Thyroid gland (tissue), 4 donors: ENCODE results near the gene CRYGC. TPM values are rescaled to one million over a fixed set of nuclear protein-coding genes. Genes with fewer than 3 reads are reported as not detected.

Source experiments
- DNase-seq, 2 donors: peaks; one replicate each; pipeline ENCODE4 v3.0.0-alpha.2; 2019
- H3K27ac ChIP-seq, 3 donors: fragments of 200-600 bp; sonication (generic); 1 replicate in 2 of 3; 2 replicates in 1 of 3; pipeline ENCODE4 v1.5.1; 2016 to 2019; ENCODE audit warnings: mild to moderate bottlenecking in 1 of 3, moderate library complexity in 1 of 3
- H3K27me3 ChIP-seq: fragments of 200-600 bp; sonication (generic); one replicate; pipeline ENCODE4 v1.5.1; 2019
- H3K36me3 ChIP-seq, 2 donors: fragments of 200-600 bp; sonication (generic); one replicate each; pipeline ENCODE4 v1.5.1; 2016 to 2019
- H3K4me1 ChIP-seq, 2 donors: fragments of 200-600 bp; sonication (generic); one replicate each; pipeline ENCODE4 v1.5.1; 2017 to 2019
- H3K4me3 ChIP-seq, 3 donors: fragments of 200-600 bp; sonication (generic); replicated peaks in 1 of 3; 1 replicate in 2 of 3; 2 replicates in 1 of 3; pipeline ENCODE4 v1.5.1; 2016; ENCODE audit warnings: mild to moderate bottlenecking in 1 of 3
- H3K9me3 ChIP-seq: fragments of 200-600 bp; sonication (generic); one replicate; pipeline ENCODE4 v1.5.1; 2017
- CTCF ChIP-seq, 6 experiments: fragments of 200-600 bp in 3 of 6; fragments of 450-650 bp in 3 of 6; sonication (generic) in 3 of 6; IDR thresholded peaks; one replicate each; pipeline ENCODE4 v1.5.1; 2016 to 2019; ENCODE audit warnings: antibody characterized with exemption in 6 of 6, mild to moderate bottlenecking in 2 of 6, inconsistent platforms in 1 of 6, moderate library complexity in 1 of 6
- POLR2A ChIP-seq, 2 donors: fragments of 450-650 bp; IDR thresholded peaks; one replicate each; pipeline ENCODE4 v1.6.1; 2017; ENCODE audit warnings: antibody characterized with exemption in 2 of 2, mild to moderate bottlenecking in 2 of 2, moderate library complexity in 1 of 2
- WGBS, 2 donors: methylation state at CpG; one replicate each; pipeline ENCODE4 v1.1.5; 2017; 5-methylcytosine and 5-hydroxymethylcytosine counted together
- intact Hi-C: fragments of 100-400 bp; cut with DNase I; formaldehyde crosslinking; loops from one replicate; pipeline ENCODE4 v1.15.1; 2023
- total RNA-seq, 4 donors: library from RNA; depleted of rRNA; stranded (reverse); fragments of >200 nt; gene quantifications; one replicate each; pipeline ENCODE4 v1.2.3, GENCODE V29; 2016

CRYGC gene
- total RNA-seq, 4 donors from 2014 or later, result not detected

GRCh38 chr2:208136716-208137094, 7.1 kb upstream of the CRYGC start:
- WGBS, 2 donors, result 92 to 95% methylated on average over 2 of the region's 2 CpGs
- Histone ChIP-seq H3K27ac (no peak overlapping the region), H3K4me3 (no peak overlapping the region), H3K36me3 (no peaks in the 10 kb centered on the region), H3K27me3 (no peaks in the 10 kb centered on the region), H3K9me3 (no peaks in the 10 kb centered on the region), H3K4me1 (no peaks in the 10 kb centered on the region)
- intact Hi-C loops, result no loop called here
- DNase-seq, result no peak
- no peak for TF ChIP-seq POLR2A (IDR thresholded peaks at IDR 0.05)
- TF ChIP-seq CTCF (IDR thresholded peaks at IDR 0.05), result no peak

GRCh38 chr2:208135794-208136715, 6.4 kb upstream of the CRYGC start:
- no peak for DNase-seq
- TF ChIP-seq POLR2A (IDR thresholded peaks at IDR 0.05) (no peak), CTCF (IDR thresholded peaks at IDR 0.05) (no peak)
- Histone ChIP-seq H3K36me3 (no peaks in the 10 kb centered on the region), H3K4me1 (no peaks in the 10 kb centered on the region), H3K27me3 (no peaks in the 10 kb centered on the region), H3K9me3 (no peaks in the 10 kb centered on the region), H3K27ac (no peak overlapping the region), H3K4me3 (no peak overlapping the region)
- intact Hi-C loops, result no loop called here
- 87% methylated on average over 11 of the region's 11 CpGs for WGBS, 2 donors

- no peak overlapping the region for H3K4me3 ChIP-seq
- intact Hi-C loops, result no loop called here
- no peaks in the 10 kb centered on the region for H3K36me3 ChIP-seq
- TF ChIP-seq CTCF (IDR thresholded peaks at IDR 0.05), result no peak
- TF ChIP-seq POLR2A (IDR thresholded peaks at IDR 0.05), result no peak
- DNase-seq, result no peak
- H3K27ac ChIP-seq, result no peak overlapping the region
- WGBS, 2 donors, result 48 to 53% methylated on average over 7 of the region's 8 CpGs
- no peaks in the 10 kb centered on the region for H3K4me1 ChIP-seq
- no peaks in the 10 kb centered on the region for H3K9me3 ChIP-seq
- no peaks in the 10 kb centered on the region for H3K27me3 ChIP-seq
Measured at GRCh38 chr2:208134928-208135586, 5.4 kb upstream of the CRYGC start.

- Histone ChIP-seq H3K36me3 (no peaks in the 10 kb centered on the region), H3K4me3 (no peak overlapping the region), H3K4me1 (no peaks in the 10 kb centered on the region), H3K27me3 (no peaks in the 10 kb centered on the region), H3K9me3 (no peaks in the 10 kb centered on the region), H3K27ac (no peak overlapping the region)
- DNase-seq, result no peak
- intact Hi-C loops, result no loop called here
- no peak for TF ChIP-seq CTCF (IDR thresholded peaks at IDR 0.05)
- no peak for TF ChIP-seq POLR2A (IDR thresholded peaks at IDR 0.05)
- WGBS, 2 donors, result 81 to 86% methylated on average over 6 of the region's 6 CpGs
Measured at GRCh38 chr2:208130712-208131110, 1.1 kb upstream of the CRYGC start.

- intact Hi-C loops, result no loop called here
- H3K27me3 ChIP-seq, result no peaks in the 10 kb centered on the region
- no peak overlapping the region for H3K27ac ChIP-seq
- TF ChIP-seq POLR2A (IDR thresholded peaks at IDR 0.05) (no peak), CTCF (IDR thresholded peaks at IDR 0.05) (no peak)
- no peak for DNase-seq
- no peaks in the 10 kb centered on the region for H3K36me3 ChIP-seq
- no peak overlapping the region for H3K4me3 ChIP-seq
- no peaks in the 10 kb centered on the region for H3K9me3 ChIP-seq
- WGBS, 2 donors, result 93 to 94% methylated on average over 12 of the region's 12 CpGs
- H3K4me1 ChIP-seq, result peaks cover 0 to 4% of the 10 kb centered on the region in 2 donors
Measured at GRCh38 chr2:208128136-208128535, 1.5 kb downstream of the CRYGC start.
